Effector memory CD8-positive, alpha-beta T cell (primary cell): ENCODE measurements around the gene MOB3A.

Experiments
- ATAC-seq: fragments of 150-1000 bp; cut with Tn5 transposase; replicated peaks from 2 replicates; pipeline ENCODE4 v1.10.0; 2021; ENCODE audit warnings: mild to moderate bottlenecking, moderate library complexity
- DNase-seq, 3 experiments: peaks; one replicate each; pipeline ENCODE4 v3.0.0; 2021
- H3K27ac Mint-ChIP-seq, 2 donors: one replicate each; pipeline ENCODE4 v1.8.0; 2022; ENCODE audit warnings: mild to moderate bottlenecking in 2 of 2, mixed read lengths in 2 of 2, moderate library complexity in 2 of 2
- H3K27me3 Mint-ChIP-seq, 2 donors: one replicate each; pipeline ENCODE4 v1.8.0; 2022; ENCODE audit warnings: mixed read lengths in 2 of 2
- H3K36me3 Mint-ChIP-seq: one replicate; pipeline ENCODE4 v1.8.0; 2022; ENCODE audit warnings: mild to moderate bottlenecking, moderate library complexity, mixed read lengths; ENCODE audit not compliant: insufficient read depth
- H3K4me1 Mint-ChIP-seq, 2 donors: one replicate each; pipeline ENCODE4 v1.8.0; 2022; ENCODE audit warnings: low read depth in 2 of 2, mixed read lengths in 2 of 2
- H3K4me3 Mint-ChIP-seq, 2 donors: one replicate each; pipeline ENCODE4 v1.8.0; 2022; ENCODE audit warnings: mild to moderate bottlenecking in 2 of 2, mixed read lengths in 2 of 2, moderate library complexity in 2 of 2
- H3K9me3 Mint-ChIP-seq, 2 donors: one replicate each; pipeline ENCODE4 v1.8.0; 2022; ENCODE audit warnings: mixed read lengths in 2 of 2

MOB3A gene

GRCh38 chr19:2043961-2044708, 52.0 kb downstream of the MOB3A start:
- peaks cover 95% of the 10 kb centered on the region for H3K36me3 Mint-ChIP-seq
- H3K4me3 Mint-ChIP-seq: peak overlapping the region; percentile 37 to 70
- peak overlapping the region; percentile 96 for H3K27ac Mint-ChIP-seq
- no peak for DNase-seq
- H3K27me3 Mint-ChIP-seq: no peaks in the 10 kb centered on the region
- peaks cover 22 to 45% of the 10 kb centered on the region in 2 donors for H3K4me1 Mint-ChIP-seq
- no peak for ATAC-seq
- no peaks in the 10 kb centered on the region for H3K9me3 Mint-ChIP-seq

GRCh38 chr19:2043251-2043641, 52.9 kb downstream of the MOB3A start:
- no peak for DNase-seq
- Mint-ChIP-seq H3K27ac (peak overlapping the region; percentile 96), H3K27me3 (no peaks in the 10 kb centered on the region), H3K4me3 (peak overlapping the region; percentile 37 to 70), H3K36me3 (peaks cover 95% of the 10 kb centered on the region), H3K9me3 (no peaks in the 10 kb centered on the region), H3K4me1 (peaks cover 19 to 38% of the 10 kb centered on the region in 2 donors)
- no peak for ATAC-seq

- no peaks in the 10 kb centered on the region for H3K9me3 Mint-ChIP-seq
- H3K27ac Mint-ChIP-seq: peak overlapping the region; percentile 96
- H3K4me3 Mint-ChIP-seq: peak overlapping the region; percentile 70 to 73
- no peak for DNase-seq
- no peak for ATAC-seq
- H3K36me3 Mint-ChIP-seq: peaks cover 95% of the 10 kb centered on the region
- peaks cover 13 to 37% of the 10 kb centered on the region in 2 donors for H3K4me1 Mint-ChIP-seq
- no peaks in the 10 kb centered on the region for H3K27me3 Mint-ChIP-seq
These were observed 53.5 kb downstream of the MOB3A start for GRCh38 chr19:2042485-2043250.

GRCh38 chr19:2041683-2042484, 54.2 kb downstream of the MOB3A start:
- DNase-seq: peak; percentile 99 to 100 (median 99)
- Mint-ChIP-seq H3K9me3 (no peaks in the 10 kb centered on the region), H3K4me1 (peaks cover 12 to 30% of the 10 kb centered on the region in 2 donors), H3K36me3 (peaks cover 93% of the 10 kb centered on the region), H3K4me3 (peak overlapping the region; percentile 73 to 74), H3K27ac (peak overlapping the region; percentile 96), H3K27me3 (no peaks in the 10 kb centered on the region)
- peak; percentile 79 for ATAC-seq

- H3K36me3 Mint-ChIP-seq: peaks cover 87% of the 10 kb centered on the region
- DNase-seq: no peak
- H3K9me3 Mint-ChIP-seq: no peaks in the 10 kb centered on the region
- peak overlapping the region; percentile 96 for H3K27ac Mint-ChIP-seq
- H3K27me3 Mint-ChIP-seq: no peaks in the 10 kb centered on the region
- ATAC-seq: no peak
- peaks cover 12 to 30% of the 10 kb centered on the region in 2 donors for H3K4me1 Mint-ChIP-seq
- H3K4me3 Mint-ChIP-seq: peak overlapping the region; percentile 73 to 74
These were observed 54.8 kb downstream of the MOB3A start for GRCh38 chr19:2041433-2041682.

GRCh38 chr19:2040647-2041432, 55.3 kb downstream of the MOB3A start:
- H3K27ac Mint-ChIP-seq: peak overlapping the region; percentile 96
- no peak for DNase-seq
- peak overlapping the region; percentile 73 to 74 for H3K4me3 Mint-ChIP-seq
- ATAC-seq: no peak
- H3K9me3 Mint-ChIP-seq: no peaks in the 10 kb centered on the region
- no peaks in the 10 kb centered on the region for H3K27me3 Mint-ChIP-seq
- peaks cover 82% of the 10 kb centered on the region for H3K36me3 Mint-ChIP-seq
- peaks cover 12 to 27% of the 10 kb centered on the region in 2 donors for H3K4me1 Mint-ChIP-seq

- Mint-ChIP-seq H3K9me3 (no peaks in the 10 kb centered on the region), H3K27me3 (no peaks in the 10 kb centered on the region), H3K36me3 (peaks cover 76% of the 10 kb centered on the region), H3K4me1 (peaks cover 16 to 31% of the 10 kb centered on the region in 2 donors), H3K4me3 (peak overlapping the region in 1 of 2 donors; percentile 74), H3K27ac (peak overlapping the region; percentile 79 to 96)
- no peak for DNase-seq
- no peak for ATAC-seq
These were observed 56.0 kb downstream of the MOB3A start for GRCh38 chr19:2039959-2040646.

GRCh38 chr19:2039089-2039958, 56.8 kb downstream of the MOB3A start:
- ATAC-seq (no peak), DNase-seq (no peak)
- peaks cover 68% of the 10 kb centered on the region for H3K36me3 Mint-ChIP-seq
- H3K27me3 Mint-ChIP-seq: no peaks in the 10 kb centered on the region
- H3K27ac Mint-ChIP-seq: peak overlapping the region; percentile 79 to 90
- no peaks in the 10 kb centered on the region for H3K9me3 Mint-ChIP-seq
- peaks cover 21 to 30% of the 10 kb centered on the region in 2 donors for H3K4me1 Mint-ChIP-seq
- peak overlapping the region in 1 of 2 donors; percentile 48 for H3K4me3 Mint-ChIP-seq

- DNase-seq: no peak
- Mint-ChIP-seq H3K27me3 (no peaks in the 10 kb centered on the region), H3K9me3 (no peaks in the 10 kb centered on the region), H3K36me3 (peaks cover 59% of the 10 kb centered on the region), H3K4me3 (peak overlapping the region in 1 of 2 donors; percentile 48), H3K4me1 (peaks cover 16 to 25% of the 10 kb centered on the region in 2 donors), H3K27ac (peak overlapping the region; percentile 79 to 90)
- no peak for ATAC-seq
These were observed 57.6 kb downstream of the MOB3A start for GRCh38 chr19:2038284-2039088.

GRCh38 chr19:2037651-2038255, 58.4 kb downstream of the MOB3A start:
- peaks cover 52% of the 10 kb centered on the region for H3K36me3 Mint-ChIP-seq
- no peaks in the 10 kb centered on the region for H3K27me3 Mint-ChIP-seq
- H3K27ac Mint-ChIP-seq: peak overlapping the region in 1 of 2 donors; percentile 84
- H3K4me3 Mint-ChIP-seq: peak overlapping the region in 1 of 2 donors; percentile 6
- DNase-seq: no peak
- no peaks in the 10 kb centered on the region for H3K9me3 Mint-ChIP-seq
- H3K4me1 Mint-ChIP-seq: peaks cover 15 to 25% of the 10 kb centered on the region in 2 donors
- no peak for ATAC-seq

- no peak for ATAC-seq
- Mint-ChIP-seq H3K27ac (no peak overlapping the region), H3K4me1 (peaks cover 18 to 31% of the 10 kb centered on the region in 2 donors)
These were observed 59.7 kb downstream of the MOB3A start for GRCh38 chr19:2036424-2036823.

More at GRCh38 chr19:2036424-2036823, 59.7 kb downstream of the MOB3A start:
- Mint-ChIP-seq H3K27me3 (no peaks in the 10 kb centered on the region), H3K36me3 (peaks cover 39% of the 10 kb centered on the region), H3K4me3 (no peak overlapping the region), H3K9me3 (no peaks in the 10 kb centered on the region)
- no peak for DNase-seq
